GM18499 (cell line): Measurements from ENCODE around the gene TCL1B.

Source experiments
- ATAC-seq: cut with Tn5 transposase; IDR thresholded peaks from one replicate; pipeline ENCODE4 v1.9.1; 2021; ENCODE audit warnings: moderate number of reproducible peaks; ENCODE audit not compliant: insufficient read depth, unreplicated experiment

The TCL1B gene

DNA sequence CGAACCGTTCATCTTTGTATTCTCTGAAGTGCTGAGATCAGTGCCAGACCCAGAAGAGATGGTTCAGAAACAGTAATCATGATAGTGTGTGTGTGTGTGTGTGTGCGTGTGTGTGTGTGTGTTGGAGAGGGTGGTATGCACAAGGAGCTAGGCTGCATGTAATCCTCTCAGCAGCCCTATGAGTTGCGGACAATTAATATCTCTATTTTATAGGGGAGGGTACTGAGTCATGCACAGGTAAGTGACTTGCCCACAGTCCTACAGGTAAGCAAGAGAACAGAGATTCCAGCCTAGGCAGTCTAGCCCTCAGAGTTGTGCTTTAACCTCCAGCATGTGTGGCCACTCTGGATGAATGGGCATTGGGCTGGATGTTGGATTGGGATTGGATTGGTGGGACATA lies 55.6 kb downstream of the TCL1B start:
- ATAC-seq, result no peak
